Loucy (cell line): ENCODE measurements around the gene SORBS1.

Source experiments
- H2AFZ ChIP-seq: fragments of 200-600 bp; sonication (generic); 2 replicates; pipeline ENCODE4 v1.6.0; 2016; ENCODE audit warnings: antibody characterized with exemption, mild to moderate bottlenecking, low read length, moderate library complexity
- H3F3A ChIP-seq: fragments of 200-600 bp; 2 replicates; pipeline ENCODE4 v1.6.0; 2016; ENCODE audit warnings: antibody characterized with exemption, low read depth, mild to moderate bottlenecking
- H3K27me3 ChIP-seq: fragments of 200-600 bp; sonication (generic); 2 replicates; pipeline ENCODE4 v1.6.1; 2014; ENCODE audit warnings: low read length, mild to moderate bottlenecking; ENCODE audit not compliant: insufficient read depth, poor library complexity, severe bottlenecking
- H3K36me3 ChIP-seq: fragments of 200-600 bp; sonication (generic); 2 replicates; pipeline ENCODE4 v1.6.1; 2016; ENCODE audit warnings: low read length; ENCODE audit not compliant: insufficient read depth
- H3K4me1 ChIP-seq: fragments of 200-600 bp; sonication (generic); 2 replicates; pipeline ENCODE4 v1.5.1; 2014; ENCODE audit warnings: low read length, mild to moderate bottlenecking; ENCODE audit not compliant: insufficient read depth, poor library complexity, severe bottlenecking
- H3K4me2 ChIP-seq: fragments of 200-600 bp; sonication (generic); 2 replicates; pipeline ENCODE4 v1.6.0; 2014; ENCODE audit warnings: antibody characterized with exemption, low read length, low read depth, mild to moderate bottlenecking; ENCODE audit not compliant: poor library complexity, severe bottlenecking
- H3K4me3 ChIP-seq: fragments of 200-600 bp; sonication (generic); 2 replicates; pipeline ENCODE4 v1.5.1; 2014; ENCODE audit warnings: low read length, mild to moderate bottlenecking, mixed read lengths; ENCODE audit not compliant: poor library complexity, severe bottlenecking
- H3K79me2 ChIP-seq: fragments of 200-600 bp; sonication (generic); 2 replicates; pipeline ENCODE4 v1.6.1; 2014; ENCODE audit warnings: low read length; ENCODE audit not compliant: insufficient read depth
- H3K9ac ChIP-seq: fragments of 200-600 bp; sonication (generic); 2 replicates; pipeline ENCODE4 v1.6.0; 2014; ENCODE audit warnings: mild to moderate bottlenecking, low read depth, low read length, moderate library complexity; ENCODE audit not compliant: poor library complexity, severe bottlenecking
- H3K9me2 ChIP-seq: fragments of 200-600 bp; sonication (generic); replicated peaks from 2 replicates; pipeline ENCODE4 v1.6.1; 2016; ENCODE audit warnings: low read depth, low read length, mixed read lengths
- H3K9me3 ChIP-seq: fragments of 200-600 bp; sonication (generic); 2 replicates; pipeline ENCODE4 v1.6.1; 2014; ENCODE audit warnings: mild to moderate bottlenecking, antibody characterized with exemption, low read length, low read depth; ENCODE audit not compliant: insufficient read depth
- H4K20me1 ChIP-seq: fragments of 200-600 bp; sonication (generic); 2 replicates; pipeline ENCODE4 v1.6.0; 2014; ENCODE audit warnings: antibody characterized with exemption, low read length, mild to moderate bottlenecking; ENCODE audit not compliant: insufficient read depth, poor library complexity, severe bottlenecking
- EZH2phosphoT487 ChIP-seq: fragments of 200-600 bp; IDR thresholded peaks from 2 replicates; pipeline ENCODE4 v1.6.1; 2018; ENCODE audit warnings: antibody characterized with exemption, mild to moderate bottlenecking, moderate library complexity, borderline replicate concordance
- TF ChIP-seq, protein P1 (sequence below): fragments of 200-600 bp; sonication (generic); conservative IDR thresholded peaks from 2 replicates; pipeline ENCODE4 v1.5.1; 2014; ENCODE audit warnings: mild to moderate bottlenecking, antibody characterized with exemption, low read length

The SORBS1 gene

DNA sequence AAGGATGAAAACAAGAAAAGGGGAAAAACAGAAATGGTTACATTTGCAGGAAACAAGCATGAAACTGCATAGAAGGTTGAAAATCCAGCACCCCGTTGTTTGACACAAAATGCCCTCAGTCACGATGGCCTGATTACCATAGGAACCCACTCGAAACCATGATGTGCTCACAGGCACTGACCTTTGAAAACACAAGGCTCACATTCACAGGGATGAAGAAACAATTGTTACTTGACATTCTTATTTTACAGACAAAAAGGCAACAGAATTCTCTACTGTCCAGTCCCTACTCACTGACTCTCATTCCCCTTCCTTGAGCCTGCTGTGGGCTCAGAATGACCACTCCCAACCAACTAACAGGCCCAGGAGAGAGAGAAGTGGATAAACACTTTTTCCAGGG is 138.9 kb downstream of the SORBS1 start:
- Histone ChIP-seq H2AFZ (no peak overlapping the region), H4K20me1 (no peaks in the 10 kb centered on the region), H3K9me3 (no peaks in the 10 kb centered on the region), H3K27me3 (no peaks in the 10 kb centered on the region), H3F3A (no peaks in the 10 kb centered on the region), H3K4me3 (no peak overlapping the region), H3K4me1 (peaks cover 11% of the 10 kb centered on the region), H3K4me2 (no peak overlapping the region), H3K9ac (no peak overlapping the region), H3K9me2 (no peaks in the 10 kb centered on the region), H3K79me2 (no peaks in the 10 kb centered on the region), H3K36me3 (no peaks in the 10 kb centered on the region)
- TF ChIP-seq EZH2phosphoT487, result no peak
- TF ChIP-seq, protein P1, sequence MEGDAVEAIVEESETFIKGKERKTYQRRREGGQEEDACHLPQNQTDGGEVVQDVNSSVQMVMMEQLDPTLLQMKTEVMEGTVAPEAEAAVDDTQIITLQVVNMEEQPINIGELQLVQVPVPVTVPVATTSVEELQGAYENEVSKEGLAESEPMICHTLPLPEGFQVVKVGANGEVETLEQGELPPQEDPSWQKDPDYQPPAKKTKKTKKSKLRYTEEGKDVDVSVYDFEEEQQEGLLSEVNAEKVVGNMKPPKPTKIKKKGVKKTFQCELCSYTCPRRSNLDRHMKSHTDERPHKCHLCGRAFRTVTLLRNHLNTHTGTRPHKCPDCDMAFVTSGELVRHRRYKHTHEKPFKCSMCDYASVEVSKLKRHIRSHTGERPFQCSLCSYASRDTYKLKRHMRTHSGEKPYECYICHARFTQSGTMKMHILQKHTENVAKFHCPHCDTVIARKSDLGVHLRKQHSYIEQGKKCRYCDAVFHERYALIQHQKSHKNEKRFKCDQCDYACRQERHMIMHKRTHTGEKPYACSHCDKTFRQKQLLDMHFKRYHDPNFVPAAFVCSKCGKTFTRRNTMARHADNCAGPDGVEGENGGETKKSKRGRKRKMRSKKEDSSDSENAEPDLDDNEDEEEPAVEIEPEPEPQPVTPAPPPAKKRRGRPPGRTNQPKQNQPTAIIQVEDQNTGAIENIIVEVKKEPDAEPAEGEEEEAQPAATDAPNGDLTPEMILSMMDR, result no peak

DNA sequence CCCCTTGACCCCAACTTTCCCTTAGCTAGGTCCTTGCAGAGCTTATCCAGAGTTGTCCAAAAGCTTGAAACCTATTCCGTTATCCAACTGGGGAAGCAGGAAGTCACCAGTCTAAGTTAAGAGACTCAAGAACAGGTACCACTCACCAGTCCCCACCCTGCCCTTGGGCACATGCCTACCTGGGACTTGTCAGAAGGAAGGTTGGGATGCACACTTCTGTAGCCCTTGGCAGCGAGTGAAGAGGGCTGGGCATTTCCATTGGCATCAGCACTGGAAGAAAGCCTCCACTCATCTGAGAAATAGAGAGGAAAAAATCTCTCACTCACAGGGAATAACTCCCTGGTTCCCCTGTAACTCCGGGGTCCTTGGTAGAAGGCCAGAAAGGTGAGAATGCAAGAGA is 139.4 kb downstream of the SORBS1 start:
- no peak overlapping the region for H2AFZ ChIP-seq
- no peak overlapping the region for H3K4me2 ChIP-seq
- no peaks in the 10 kb centered on the region for H3K79me2 ChIP-seq
- no peaks in the 10 kb centered on the region for H3K9me2 ChIP-seq
- H3K27me3 ChIP-seq, result no peaks in the 10 kb centered on the region
- no peaks in the 10 kb centered on the region for H4K20me1 ChIP-seq
- peaks cover 11% of the 10 kb centered on the region for H3K4me1 ChIP-seq
- H3K4me3 ChIP-seq, result no peak overlapping the region
- H3K36me3 ChIP-seq, result no peaks in the 10 kb centered on the region
- TF ChIP-seq, protein P1, result no peak
- no peak for TF ChIP-seq EZH2phosphoT487
- no peak overlapping the region for H3K9ac ChIP-seq
- H3F3A ChIP-seq, result no peaks in the 10 kb centered on the region
- H3K9me3 ChIP-seq, result no peaks in the 10 kb centered on the region

DNA sequence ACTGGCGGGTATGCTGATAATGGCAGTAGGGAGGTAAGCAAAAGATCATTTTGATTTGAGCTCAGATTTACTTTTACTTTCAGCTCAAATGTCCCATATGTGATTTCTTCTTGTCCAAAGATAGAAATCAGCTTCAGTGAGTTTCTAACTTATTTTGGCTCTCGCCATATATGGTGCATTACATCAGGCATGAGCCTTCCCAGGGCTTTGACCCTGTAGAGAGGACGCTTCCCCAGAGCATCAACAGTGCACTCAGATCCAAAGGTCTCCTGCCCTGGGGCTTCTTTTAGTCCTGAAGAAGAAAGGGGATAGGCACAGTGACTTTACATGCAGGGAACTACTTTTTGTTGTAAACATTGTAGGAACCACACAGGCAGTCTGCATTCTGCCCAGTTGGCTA is 141.8 kb downstream of the SORBS1 start:
- H3K36me3 ChIP-seq, result no peaks in the 10 kb centered on the region

More for the DNA sequence above, 141.8 kb downstream of the SORBS1 start:
- H3K79me2 ChIP-seq, result no peaks in the 10 kb centered on the region
- no peaks in the 10 kb centered on the region for H3F3A ChIP-seq
- H3K27me3 ChIP-seq, result no peaks in the 10 kb centered on the region
- no peak overlapping the region for H3K9ac ChIP-seq
- H3K4me2 ChIP-seq, result no peak overlapping the region
- H3K9me2 ChIP-seq, result no peaks in the 10 kb centered on the region
- no peaks in the 10 kb centered on the region for H3K9me3 ChIP-seq
- TF ChIP-seq, protein P1, result no peak
- TF ChIP-seq EZH2phosphoT487, result no peak
- H2AFZ ChIP-seq, result no peak overlapping the region
- H4K20me1 ChIP-seq, result no peaks in the 10 kb centered on the region
- H3K4me3 ChIP-seq, result no peak overlapping the region
- no peaks in the 10 kb centered on the region for H3K4me1 ChIP-seq
